Endothelial cell of umbilical vein (primary cell): ENCODE results near the gene SLC34A1. TPM values are rescaled to one million over a fixed set of nuclear protein-coding genes. Genes with fewer than 3 reads are reported as not detected.

ENCODE experiments used
- BruUV-seq: library from RNA; stranded (reverse); fragments of 400-500 nt; replicated peaks from 2 replicates; lab custom pipeline; 2021; lab: Mats Ljungman, UMichigan
- CTCF ChIA-PET: fragments of 300-600, 350-600 bp; sonication (Branson Sonifier 250); formaldehyde crosslinking; loops from one replicate; lab custom pipeline; 2021; ENCODE audit warnings: antibody characterized with exemption, inconsistent platforms; lab: Charles Lee
- POLR2A ChIA-PET: fragments of 300-600, 350-600 bp; sonication (Branson Sonifier 250); formaldehyde crosslinking; loops from one replicate; lab custom pipeline; 2021; ENCODE audit warnings: antibody characterized with exemption, inconsistent platforms; lab: Charles Lee
- DNase-seq: peaks from one replicate; pipeline ENCODE4 v3.0.0-alpha.2; 2011; ENCODE audit warnings: low read depth, low spot score
- FAIRE-seq: peaks from 2 replicates; lab custom pipeline; 2011; peaks lifted over from hg19 to GRCh38; lab: Jason Lieb, UNC
- H2AFZ ChIP-seq: 2 replicates; pipeline ENCODE4 v1.6.0; 2012; ENCODE audit warnings: low read depth, low read length, control low read depth, inconsistent platforms
- H3K27ac ChIP-seq: 2 replicates; pipeline ENCODE4 v1.5.1; 2011; ENCODE audit warnings: low read depth, mild to moderate bottlenecking, control low read depth, low read length, moderate library complexity; ENCODE audit not compliant: insufficient read depth
- H3K27me3 ChIP-seq, 2 experiments: 2 replicates each; pipeline versions ENCODE4 v1.6.0 to v1.6.1; 2011; ENCODE audit warnings: low read length in 2 of 2, mixed read lengths in 1 of 2; ENCODE audit not compliant: control insufficient read depth in 2 of 2, insufficient read depth in 2 of 2
- H3K36me3 ChIP-seq, 2 experiments: 2 replicates in 1 of 2; 3 replicates in 1 of 2; pipeline ENCODE4 v1.5.1; 2011; ENCODE audit warnings: low read length in 2 of 2, mild to moderate bottlenecking in 1 of 2, moderate library complexity in 1 of 2; ENCODE audit not compliant: control insufficient read depth in 2 of 2, insufficient read depth in 2 of 2; ENCODE audit errors: extremely low read depth in 1 of 2
- H3K4me1 ChIP-seq: 3 replicates; pipeline ENCODE4 v1.5.1; 2011; ENCODE audit warnings: mild to moderate bottlenecking, low read length; ENCODE audit not compliant: control insufficient read depth, insufficient read depth; ENCODE audit errors: extremely low read depth
- H3K4me2 ChIP-seq: 2 replicates; pipeline ENCODE4 v1.6.1; 2011; ENCODE audit warnings: low read length, control low read depth, mixed read lengths; ENCODE audit not compliant: insufficient read depth
- H3K4me3 ChIP-seq, 3 experiments: fragments of 200-600 bp in 1 of 3; sonication (generic), shearing (Covaris generic) in 1 of 3; replicated peaks in 1 of 3; 2 replicates each; pipeline ENCODE4 v1.5.1; 2011 to 2016; ENCODE audit warnings: control low read depth in 3 of 3, low read length in 3 of 3, mild to moderate bottlenecking in 2 of 3, inconsistent platforms in 1 of 3, low read depth in 1 of 3, moderate library complexity in 1 of 3; ENCODE audit not compliant: insufficient read depth in 1 of 3
- H3K79me2 ChIP-seq: 2 replicates; pipeline ENCODE4 v1.6.0; 2012; ENCODE audit warnings: low read length, inconsistent platforms; ENCODE audit not compliant: control insufficient read depth, insufficient read depth
- H3K9ac ChIP-seq: replicated peaks from 2 replicates; pipeline ENCODE3; 2011; ENCODE audit warnings: low read length, control low read depth; ENCODE audit not compliant: insufficient read depth; ENCODE audit errors: extremely low read depth
- H3K9me1 ChIP-seq: replicated peaks from 3 replicates; pipeline ENCODE4 v1.6.0; 2011; ENCODE audit warnings: mild to moderate bottlenecking, low read length; ENCODE audit not compliant: control insufficient read depth, insufficient read depth; ENCODE audit errors: extremely low read depth
- H3K9me3 ChIP-seq: replicated peaks from 2 replicates; pipeline ENCODE4 v1.5.1; 2012; ENCODE audit warnings: low read length, inconsistent platforms; ENCODE audit not compliant: control insufficient read depth, insufficient read depth
- H4K20me1 ChIP-seq: replicated peaks from 2 replicates; pipeline ENCODE3; 2011; ENCODE audit warnings: mild to moderate bottlenecking, low read length; ENCODE audit not compliant: control insufficient read depth, insufficient read depth; ENCODE audit errors: extremely low read depth
- EZH2 ChIP-seq: IDR thresholded peaks from 2 replicates; pipeline ENCODE4 v1.6.1; 2012; ENCODE audit warnings: borderline replicate concordance, low read depth, mild to moderate bottlenecking, moderate library complexity, low read length, inconsistent platforms; ENCODE audit not compliant: severe bottlenecking
- FOS ChIP-seq: IDR thresholded peaks from 2 replicates; pipeline ENCODE4 v1.6.1; 2011; ENCODE audit warnings: mild to moderate bottlenecking, low read length, moderate library complexity, borderline replicate concordance; ENCODE audit not compliant: insufficient read depth
- GATA2 ChIP-seq: IDR thresholded peaks from 2 replicates; pipeline ENCODE4 v1.7.0; 2011; ENCODE audit warnings: low read depth, mild to moderate bottlenecking, moderate library complexity, mixed read lengths, low read length; ENCODE audit not compliant: insufficient read length, insufficient read depth
- JUN ChIP-seq: IDR thresholded peaks from 2 replicates; pipeline ENCODE4 v1.6.1; 2011; ENCODE audit warnings: borderline replicate concordance, low read depth; ENCODE audit not compliant: insufficient read length, insufficient read depth
- MYC ChIP-seq: IDR thresholded peaks from one replicate; pipeline ENCODE4 v1.6.1; 2011; ENCODE audit warnings: mild to moderate bottlenecking, low read depth, low read length
- POLR2A ChIP-seq: IDR thresholded peaks from 2 replicates; pipeline ENCODE4 v1.6.1; 2012; ENCODE audit warnings: low read depth, mild to moderate bottlenecking, control low read depth, low read length
- POLR2AphosphoS5 ChIP-seq: IDR thresholded peaks from 2 replicates; pipeline ENCODE4 v1.6.1; 2012; ENCODE audit warnings: low read depth, mild to moderate bottlenecking, control low read depth, low read length, moderate library complexity; ENCODE audit not compliant: insufficient read depth
- dilution Hi-C: fragments of 300-500 bp; cut with MboI; formaldehyde crosslinking; loops from one replicate; pipeline ENCODE4 v1.15.0; 2019; ENCODE audit warnings: low sequenced_read_pairs; ENCODE audit not compliant: extremely low pct_ligation_motif_present
- intact Hi-C: fragments of 100-400 bp; cut with micrococcal nuclease; formaldehyde crosslinking; loops from one replicate; pipeline ENCODE4 v1.10.0; 2022
- polyA plus RNA-seq, 4 experiments: library from polyadenylated mRNA; depleted of rRNA in 3 of 4; stranded (reverse) in 3 of 4; unstranded in 1 of 4; fragments of >200 nt; gene quantifications; 2 replicates each; pipeline versions ENCODE4 v1.2.1 to v1.2.3, GENCODE V29; 2011 to 2012; ENCODE audit warnings: missing spikeins in 1 of 4
- total RNA-seq: library from RNA; stranded (reverse); gene quantifications from 2 replicates; pipeline ENCODE4 v1.2.3, GENCODE V29; 2021
- TF ChIP-seq, protein P1 (sequence below): IDR thresholded peaks from 2 replicates; pipeline ENCODE4 v1.6.1; 2011; ENCODE audit not compliant: insufficient read depth, insufficient read length
- TF ChIP-seq, protein P2 (sequence below), 2 donors: IDR thresholded peaks; 1 replicate in 1 of 2; 2 replicates in 1 of 2; pipeline ENCODE4 v1.5.1; 2011; ENCODE audit warnings: low read length in 2 of 2, mild to moderate bottlenecking in 2 of 2, moderate library complexity in 2 of 2, control low read depth in 1 of 2, inconsistent platforms in 1 of 2, low read depth in 1 of 2; ENCODE audit not compliant: insufficient read depth in 1 of 2; ENCODE audit errors: extremely low read depth in 1 of 2

SLC34A1 gene
- total and polyA plus RNA-seq, 2 donors (not counting 3 experiments of a cell fraction or from before 2014, with no cell fraction given): not detected

DNA sequence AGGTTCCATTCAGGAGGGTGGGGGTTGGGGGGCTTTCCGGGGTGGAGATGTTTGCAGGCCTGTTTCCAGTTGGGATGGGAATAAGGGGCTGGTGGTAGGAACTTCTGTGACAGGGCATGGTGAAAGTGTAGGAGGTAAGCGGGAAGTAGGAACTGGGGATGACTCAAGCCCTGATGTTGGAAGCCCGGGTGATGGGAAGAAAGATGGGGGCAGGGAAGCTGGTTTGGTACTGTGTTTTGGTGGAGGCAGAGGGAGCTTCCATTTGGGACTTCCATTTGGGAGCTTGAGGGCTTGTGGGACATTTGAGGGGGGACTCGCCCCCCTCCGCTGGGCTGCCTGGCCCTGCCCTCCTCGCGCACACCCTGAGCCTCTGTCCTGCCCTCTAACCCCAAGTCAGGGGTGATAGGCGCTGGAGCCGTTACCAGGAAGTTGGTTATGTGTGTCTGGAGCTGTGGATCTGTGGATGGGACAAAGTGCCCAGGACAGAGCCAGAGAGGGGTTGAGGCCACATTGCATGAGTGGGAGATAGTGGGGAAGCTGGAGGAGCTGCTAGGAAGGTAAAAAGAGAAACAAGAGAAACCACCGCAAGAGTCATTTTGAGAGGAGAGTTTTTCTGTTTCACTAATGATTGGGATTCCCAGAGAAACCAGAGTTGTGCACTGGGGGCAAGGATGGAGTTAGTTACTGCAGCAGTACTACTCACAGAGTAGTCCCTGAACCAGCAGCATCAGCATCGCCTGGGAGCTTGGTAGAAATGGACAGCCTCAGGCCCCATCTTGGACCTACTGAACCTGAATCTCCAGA lies 19.9 kb upstream of the SLC34A1 start:
- intact Hi-C loops (no loop called here), dilution Hi-C loops (loop anchor here (5.0 kb wide), 1 partner anchor 42 kb away; no protein-coding TSS in a partner anchor)
- FAIRE-seq: no peak
- POLR2A ChIA-PET: no interaction called here
- DNase-seq: no peak
- no peak overlapping the region for H3K9ac ChIP-seq
- no peaks in the 10 kb centered on the region for H4K20me1 ChIP-seq
- H2AFZ ChIP-seq: no peak overlapping the region
- H3K9me1 ChIP-seq: no peaks in the 10 kb centered on the region
- BruUV-seq: no TSS peak
- H3K27ac ChIP-seq: no peak overlapping the region
- CTCF ChIA-PET: interaction anchor here (1.1 kb wide), 1 partner anchor 26 kb away, joined by 3 read pairs; no protein-coding TSS in a partner anchor
- TF ChIP-seq GATA2: no peak
- TF ChIP-seq POLR2A: no peak
- no peak for TF ChIP-seq FOS
- TF ChIP-seq EZH2: no peak
- TF ChIP-seq, protein P1, sequence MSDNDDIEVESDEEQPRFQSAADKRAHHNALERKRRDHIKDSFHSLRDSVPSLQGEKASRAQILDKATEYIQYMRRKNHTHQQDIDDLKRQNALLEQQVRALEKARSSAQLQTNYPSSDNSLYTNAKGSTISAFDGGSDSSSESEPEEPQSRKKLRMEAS: no peak
- TF ChIP-seq JUN: no peak
- TF ChIP-seq POLR2AphosphoS5: no peak
- TF ChIP-seq, protein P2, sequence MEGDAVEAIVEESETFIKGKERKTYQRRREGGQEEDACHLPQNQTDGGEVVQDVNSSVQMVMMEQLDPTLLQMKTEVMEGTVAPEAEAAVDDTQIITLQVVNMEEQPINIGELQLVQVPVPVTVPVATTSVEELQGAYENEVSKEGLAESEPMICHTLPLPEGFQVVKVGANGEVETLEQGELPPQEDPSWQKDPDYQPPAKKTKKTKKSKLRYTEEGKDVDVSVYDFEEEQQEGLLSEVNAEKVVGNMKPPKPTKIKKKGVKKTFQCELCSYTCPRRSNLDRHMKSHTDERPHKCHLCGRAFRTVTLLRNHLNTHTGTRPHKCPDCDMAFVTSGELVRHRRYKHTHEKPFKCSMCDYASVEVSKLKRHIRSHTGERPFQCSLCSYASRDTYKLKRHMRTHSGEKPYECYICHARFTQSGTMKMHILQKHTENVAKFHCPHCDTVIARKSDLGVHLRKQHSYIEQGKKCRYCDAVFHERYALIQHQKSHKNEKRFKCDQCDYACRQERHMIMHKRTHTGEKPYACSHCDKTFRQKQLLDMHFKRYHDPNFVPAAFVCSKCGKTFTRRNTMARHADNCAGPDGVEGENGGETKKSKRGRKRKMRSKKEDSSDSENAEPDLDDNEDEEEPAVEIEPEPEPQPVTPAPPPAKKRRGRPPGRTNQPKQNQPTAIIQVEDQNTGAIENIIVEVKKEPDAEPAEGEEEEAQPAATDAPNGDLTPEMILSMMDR (IDR thresholded peaks at IDR 0.05; ENCODE audit: extremely low read depth in 1 of 2, insufficient read depth in 1 of 2, low read depth in 1 of 2, low read length in 2 of 2): no peak
- no peak for TF ChIP-seq MYC
- H3K27me3 ChIP-seq: no peaks in the 10 kb centered on the region
- H3K4me3 ChIP-seq: no peak overlapping the region
- no peak overlapping the region for H3K4me2 ChIP-seq
- H3K9me3 ChIP-seq: no peaks in the 10 kb centered on the region
- no peaks in the 10 kb centered on the region for H3K79me2 ChIP-seq
- no peaks in the 10 kb centered on the region for H3K36me3 ChIP-seq
- peaks cover 16% of the 10 kb centered on the region for H3K4me1 ChIP-seq
